C4-2B (cell line): ENCODE results near the gene LIPC.

Experiments
- ZFX ChIP-seq: fragments of 450-650 bp; IDR thresholded peaks from 2 replicates; pipeline ENCODE4 v1.6.1; 2017
- TF ChIP-seq, protein P1 (sequence below): fragments of 450-650 bp; conservative IDR thresholded peaks from 2 replicates; pipeline ENCODE4 v1.5.1; 2017; ENCODE audit warnings: mild to moderate bottlenecking

GRCh38 chr15:58398071-58398470 is 33.7 kb upstream of the LIPC start:
- TF ChIP-seq, protein P1, sequence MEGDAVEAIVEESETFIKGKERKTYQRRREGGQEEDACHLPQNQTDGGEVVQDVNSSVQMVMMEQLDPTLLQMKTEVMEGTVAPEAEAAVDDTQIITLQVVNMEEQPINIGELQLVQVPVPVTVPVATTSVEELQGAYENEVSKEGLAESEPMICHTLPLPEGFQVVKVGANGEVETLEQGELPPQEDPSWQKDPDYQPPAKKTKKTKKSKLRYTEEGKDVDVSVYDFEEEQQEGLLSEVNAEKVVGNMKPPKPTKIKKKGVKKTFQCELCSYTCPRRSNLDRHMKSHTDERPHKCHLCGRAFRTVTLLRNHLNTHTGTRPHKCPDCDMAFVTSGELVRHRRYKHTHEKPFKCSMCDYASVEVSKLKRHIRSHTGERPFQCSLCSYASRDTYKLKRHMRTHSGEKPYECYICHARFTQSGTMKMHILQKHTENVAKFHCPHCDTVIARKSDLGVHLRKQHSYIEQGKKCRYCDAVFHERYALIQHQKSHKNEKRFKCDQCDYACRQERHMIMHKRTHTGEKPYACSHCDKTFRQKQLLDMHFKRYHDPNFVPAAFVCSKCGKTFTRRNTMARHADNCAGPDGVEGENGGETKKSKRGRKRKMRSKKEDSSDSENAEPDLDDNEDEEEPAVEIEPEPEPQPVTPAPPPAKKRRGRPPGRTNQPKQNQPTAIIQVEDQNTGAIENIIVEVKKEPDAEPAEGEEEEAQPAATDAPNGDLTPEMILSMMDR: no peak
- TF ChIP-seq ZFX: no peak
